HG02970 (cell line): ENCODE measurements around the gene IL4R.
"Not testable (repeated sequence)": the region's sequence is repeated elsewhere in the genome, so short reads cannot be mapped to it uniquely, and the experiment has no call there.

Experiments
- ATAC-seq: cut with Tn5 transposase; IDR thresholded peaks from one replicate; pipeline ENCODE4 v1.9.1; 2021; ENCODE audit warnings: mild to moderate bottlenecking, moderate library complexity, moderate number of reproducible peaks; ENCODE audit not compliant: unreplicated experiment, low FRiP score

Gene IL4R

GRCh38 chr16:27287051-27287811 lies 26.5 kb upstream of the IL4R start:
- ATAC-seq, result no peak

- no peak for ATAC-seq
Measured at GRCh38 chr16:27287887-27288286, 25.9 kb upstream of the IL4R start.

- not testable (repeated sequence) for ATAC-seq
Measured at GRCh38 chr16:27288313-27288712, 25.5 kb upstream of the IL4R start.

- ATAC-seq, result no peak
Measured at GRCh38 chr16:27289669-27290068, 24.1 kb upstream of the IL4R start.

GRCh38 chr16:27290562-27290961 lies 23.2 kb upstream of the IL4R start:
- ATAC-seq, result no peak

GRCh38 chr16:27291106-27291505 lies 22.7 kb upstream of the IL4R start:
- ATAC-seq, result no peak

- no peak for ATAC-seq
Measured at GRCh38 chr16:27291722-27292240, 22.0 kb upstream of the IL4R start.

- no peak for ATAC-seq
Measured at GRCh38 chr16:27293343-27293742, 20.4 kb upstream of the IL4R start.

- ATAC-seq, result no peak
Measured at GRCh38 chr16:27298132-27298531, 15.6 kb upstream of the IL4R start.

- ATAC-seq, result no peak
Measured at GRCh38 chr16:27301236-27301861, 12.4 kb upstream of the IL4R start.

- ATAC-seq, result no peak
Measured at GRCh38 chr16:27302126-27302525, 11.6 kb upstream of the IL4R start.

GRCh38 chr16:27303256-27304100 lies 10.3 kb upstream of the IL4R start:
- no peak for ATAC-seq

GRCh38 chr16:27304102-27304501 lies 9.7 kb upstream of the IL4R start:
- ATAC-seq, result no peak

- ATAC-seq, result no peak
Measured at GRCh38 chr16:27304881-27305745, 8.7 kb upstream of the IL4R start.

- ATAC-seq, result no peak
Measured at GRCh38 chr16:27305839-27306442, 7.8 kb upstream of the IL4R start.

- no peak for ATAC-seq
Measured at GRCh38 chr16:27308792-27309191, 5.0 kb upstream of the IL4R start.

- no peak for ATAC-seq
Measured at GRCh38 chr16:27310576-27311447, 3.0 kb upstream of the IL4R start.

- no peak for ATAC-seq
Measured at GRCh38 chr16:27311448-27311830, 2.3 kb upstream of the IL4R start.

GRCh38 chr16:27311897-27312303 lies 1.9 kb upstream of the IL4R start:
- ATAC-seq, result no peak
